HL-60/S4 treated with phorbol 12-myristate 13-acetate at 8.2 ng/mL for 4 days and 3 days (cell line): Measurements from ENCODE around the gene ERVW-1.
"Not testable (repeated sequence)": the region's sequence is repeated elsewhere in the genome, so short reads cannot be mapped to it uniquely, and the experiment has no call there.

ENCODE experiments used
- in situ Hi-C: fragments of 300-500 bp; cut with MboI; formaldehyde crosslinking; loops from 2 replicates; pipeline ENCODE4 v1.15.0; 2022; ENCODE audit warnings: low sequenced_read_pairs

The ERVW-1 gene, protein sequence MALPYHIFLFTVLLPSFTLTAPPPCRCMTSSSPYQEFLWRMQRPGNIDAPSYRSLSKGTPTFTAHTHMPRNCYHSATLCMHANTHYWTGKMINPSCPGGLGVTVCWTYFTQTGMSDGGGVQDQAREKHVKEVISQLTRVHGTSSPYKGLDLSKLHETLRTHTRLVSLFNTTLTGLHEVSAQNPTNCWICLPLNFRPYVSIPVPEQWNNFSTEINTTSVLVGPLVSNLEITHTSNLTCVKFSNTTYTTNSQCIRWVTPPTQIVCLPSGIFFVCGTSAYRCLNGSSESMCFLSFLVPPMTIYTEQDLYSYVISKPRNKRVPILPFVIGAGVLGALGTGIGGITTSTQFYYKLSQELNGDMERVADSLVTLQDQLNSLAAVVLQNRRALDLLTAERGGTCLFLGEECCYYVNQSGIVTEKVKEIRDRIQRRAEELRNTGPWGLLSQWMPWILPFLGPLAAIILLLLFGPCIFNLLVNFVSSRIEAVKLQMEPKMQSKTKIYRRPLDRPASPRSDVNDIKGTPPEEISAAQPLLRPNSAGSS

DNA sequence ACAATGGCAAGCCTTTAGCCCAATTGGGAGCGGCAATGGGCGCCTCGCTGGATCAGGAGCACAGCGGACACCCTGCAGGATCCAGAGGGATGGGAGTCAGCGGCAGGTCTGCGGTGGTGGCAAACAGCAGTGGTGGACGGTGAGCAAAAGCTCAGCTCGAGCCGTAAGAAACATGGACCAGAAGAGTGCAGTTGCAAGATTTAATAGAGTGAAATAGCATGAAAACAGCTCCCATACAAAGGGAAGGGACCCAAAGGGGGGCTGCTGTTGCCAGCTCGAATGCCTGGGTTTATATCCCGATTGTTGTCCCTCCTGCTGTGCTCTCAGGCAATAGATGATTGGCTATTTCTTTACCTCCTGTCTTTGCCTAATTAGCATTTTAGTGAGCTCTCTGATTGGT, at the start of gene ERVW-1:
Gene ERVW-1, minus strand, starts transcription at position 266 of the 400 bp plus-strand sequence. CDS start 7,565 bp downstream, outside the sequence.
- in situ Hi-C loops: not testable (repeated sequence)

DNA sequence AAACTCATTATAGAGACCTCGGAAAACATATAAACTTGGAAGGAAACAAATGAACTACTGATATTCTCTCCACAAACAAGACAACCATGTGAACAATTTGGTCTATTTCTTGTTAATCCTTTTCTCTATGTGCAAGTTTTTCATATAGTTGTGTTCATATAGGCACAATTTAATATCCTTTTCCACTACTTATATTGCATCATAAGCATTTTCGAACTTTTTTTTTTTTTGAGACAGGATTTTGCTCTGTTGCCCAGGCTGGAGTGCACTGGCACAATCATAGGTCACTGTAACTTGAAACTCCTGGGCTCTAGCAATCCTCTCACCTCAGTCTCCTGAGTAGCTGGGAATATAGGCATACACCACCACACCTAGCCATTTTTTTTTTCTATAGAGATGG, 45.4 kb upstream of the ERVW-1 start:
- in situ Hi-C loops: no loop called here

DNA sequence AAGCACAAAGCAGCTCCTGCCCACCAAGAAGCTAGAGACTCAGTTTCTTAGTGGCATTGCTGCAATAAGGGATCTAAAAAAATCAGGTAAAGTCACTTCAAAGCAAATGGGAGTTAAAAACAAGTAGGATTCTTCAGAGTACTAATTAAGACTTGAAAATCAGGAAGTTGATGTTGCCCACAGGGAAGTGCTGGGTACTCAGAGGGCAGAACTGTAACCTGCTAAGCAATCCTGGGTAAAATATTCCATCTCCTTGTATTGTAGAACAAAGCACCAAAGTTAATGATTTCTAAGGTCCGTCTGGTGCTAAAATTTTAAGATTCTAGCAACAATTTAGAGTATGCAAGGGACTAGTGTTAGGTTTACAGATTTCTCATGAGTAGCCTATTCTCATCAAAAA, 42.3 kb upstream of the ERVW-1 start:
- in situ Hi-C loops: no loop called here

DNA sequence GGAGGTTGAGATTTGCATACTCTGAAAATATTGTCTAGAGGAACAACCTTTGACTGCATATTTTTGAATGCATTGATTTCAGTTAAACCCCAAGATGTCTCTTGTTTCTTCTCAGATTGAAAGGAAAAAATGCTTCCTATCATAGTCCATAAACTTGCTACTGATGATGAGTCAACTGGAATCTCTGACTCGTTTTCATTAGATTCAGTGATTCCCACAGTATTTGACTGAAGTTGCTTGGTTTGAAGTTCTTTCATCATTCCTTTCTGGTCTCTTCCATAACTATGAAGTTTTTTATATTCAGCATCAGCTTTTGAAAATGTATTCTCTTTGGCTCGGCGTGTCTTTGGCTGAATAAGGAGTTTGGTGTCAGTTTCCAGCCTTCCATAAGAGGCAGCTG, 39.9 kb upstream of the ERVW-1 start:
- in situ Hi-C loops: no loop called here

DNA sequence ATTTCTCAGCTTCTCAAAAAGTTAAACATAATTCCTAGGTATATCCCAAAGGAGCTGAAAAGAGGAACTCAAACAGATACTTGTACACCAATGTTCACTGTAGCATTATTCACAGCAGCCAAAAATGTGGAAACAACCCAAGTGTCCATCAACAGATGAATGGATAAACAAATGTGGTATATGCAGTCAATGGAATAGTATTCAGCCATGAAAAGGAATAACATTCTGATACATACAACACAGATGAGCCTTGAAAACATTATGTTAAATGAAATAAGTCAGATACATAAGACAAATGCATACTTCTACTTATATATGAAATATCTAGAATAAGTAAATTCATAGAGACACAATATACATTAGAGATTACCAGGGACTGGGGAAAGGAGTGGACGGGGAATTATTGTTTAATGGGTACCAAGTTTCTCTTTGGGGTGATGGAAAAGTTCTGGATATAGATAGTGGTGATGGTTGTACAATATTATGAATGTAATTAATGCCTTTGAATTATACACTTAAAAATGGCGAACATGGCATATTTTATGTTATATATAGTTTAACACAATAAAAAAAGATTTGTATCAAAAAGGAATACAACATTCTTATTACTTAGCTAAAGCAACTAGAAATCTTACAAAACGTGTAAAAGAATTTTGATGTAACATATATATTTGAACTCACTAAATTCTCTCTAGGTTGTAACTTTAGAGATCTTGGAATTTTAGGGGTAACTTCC, 35.6 kb upstream of the ERVW-1 start:
- in situ Hi-C loops: no loop called here

DNA sequence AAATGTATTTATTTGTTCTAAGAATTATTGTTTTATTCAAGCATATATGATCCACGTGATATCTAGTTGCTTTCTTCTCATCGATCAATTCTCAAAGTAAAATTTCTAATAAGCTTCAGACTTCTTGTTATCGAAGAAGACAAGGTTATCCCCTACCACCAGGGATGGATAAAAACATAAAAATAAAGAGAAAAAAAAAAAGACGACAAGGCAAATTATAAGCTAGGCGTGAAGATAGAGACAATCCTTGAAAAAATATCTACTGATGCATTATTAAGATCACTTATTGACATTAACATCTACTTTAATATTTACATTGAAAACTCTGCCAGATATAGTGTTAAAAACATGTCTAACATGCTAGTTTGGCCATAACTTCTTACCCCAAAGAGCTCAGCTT, 31.2 kb upstream of the ERVW-1 start:
- in situ Hi-C loops: no loop called here

DNA sequence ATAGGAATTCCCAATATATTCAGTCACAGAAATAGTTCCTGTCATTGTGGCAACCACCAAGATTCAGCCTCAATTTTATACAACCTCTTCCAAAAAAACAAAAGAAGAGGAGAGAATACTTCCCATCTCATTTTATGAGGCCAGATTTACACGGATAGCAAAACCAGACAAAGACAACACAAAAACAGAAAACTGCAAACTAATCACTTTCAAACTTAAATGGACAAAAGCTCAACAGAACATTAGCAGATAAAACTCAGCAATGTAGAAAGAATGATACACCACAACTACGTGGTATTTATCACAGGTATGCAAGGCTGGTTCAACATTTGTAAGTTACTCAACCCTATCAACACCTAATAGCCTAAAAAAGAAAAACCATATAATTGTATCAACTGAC, 28.6 kb upstream of the ERVW-1 start:
- in situ Hi-C loops: no loop called here

DNA sequence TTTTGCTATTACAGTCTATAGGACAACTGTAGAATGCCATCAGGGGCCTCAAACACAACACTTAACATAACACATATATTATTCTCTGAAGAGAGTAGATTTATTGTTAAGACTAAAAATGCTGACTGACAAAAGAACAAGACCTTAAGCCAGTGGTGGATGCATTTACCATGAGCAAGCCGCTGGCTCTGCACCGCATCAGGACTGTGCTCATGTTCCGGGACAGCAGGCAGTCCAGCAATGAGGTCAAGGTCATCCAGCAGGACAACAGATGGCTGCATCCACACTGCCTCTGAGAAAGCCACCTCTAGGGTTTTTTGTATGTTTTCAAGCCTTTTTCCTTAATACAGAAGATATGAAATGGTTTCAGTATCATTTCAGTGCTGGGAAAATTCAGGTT, 26.8 kb upstream of the ERVW-1 start:
- in situ Hi-C loops: no loop called here

DNA sequence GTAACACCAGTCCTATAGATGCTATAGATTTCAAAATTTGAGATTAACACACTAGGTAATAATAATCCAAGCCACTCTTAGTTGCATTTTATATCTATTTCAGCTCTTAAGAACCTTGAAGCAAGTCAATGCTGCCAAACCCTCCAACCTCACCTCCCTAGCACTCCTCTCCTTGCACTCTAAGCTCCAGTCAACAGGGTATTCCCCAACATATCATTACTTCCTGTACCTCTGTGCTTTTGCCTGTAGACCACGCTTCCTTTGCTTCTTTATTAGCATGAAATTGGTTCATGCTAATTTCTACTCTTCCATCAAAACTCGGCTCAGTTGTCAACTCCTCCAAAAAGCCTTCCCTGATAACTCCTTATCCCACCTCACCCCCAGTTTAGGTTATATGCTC, 26.0 kb upstream of the ERVW-1 start:
- in situ Hi-C loops: no loop called here

DNA sequence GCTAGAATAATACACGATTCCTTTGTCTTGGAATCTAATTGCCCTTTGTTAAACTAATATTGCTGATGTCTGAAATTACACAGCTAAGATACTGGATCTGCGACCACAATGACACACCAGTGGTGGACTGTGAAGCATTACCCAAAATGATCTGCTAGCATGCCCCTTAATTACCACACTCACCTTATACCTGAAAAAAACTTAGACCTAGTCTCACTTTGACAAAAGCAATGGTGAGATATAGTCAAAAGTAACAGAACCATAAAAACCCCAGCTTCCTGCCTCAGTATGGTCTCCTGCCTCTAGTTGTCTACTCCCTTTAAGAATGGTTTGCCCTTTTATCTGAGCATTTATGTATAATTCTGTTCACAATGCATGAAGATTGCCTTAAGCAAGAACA, 20.8 kb upstream of the ERVW-1 start:
- in situ Hi-C loops: no loop called here

DNA sequence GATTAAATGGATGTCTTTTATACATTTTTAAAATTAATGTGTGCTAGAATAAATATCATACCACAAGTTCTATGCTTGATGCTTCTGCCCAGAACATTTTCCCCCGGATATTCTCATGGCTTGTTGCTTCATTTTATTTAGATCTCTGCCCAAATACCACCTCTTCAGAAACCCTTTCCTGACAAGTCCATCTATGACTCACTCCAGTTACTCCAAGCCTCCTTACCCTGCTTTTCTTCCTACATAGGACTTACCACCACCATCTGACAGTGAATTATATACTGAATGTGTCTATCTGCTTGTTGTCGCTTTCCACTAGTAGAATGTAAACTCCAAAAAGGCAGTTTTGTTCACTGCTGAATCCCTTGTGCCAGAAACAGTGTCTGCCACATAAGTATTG, 19.1 kb upstream of the ERVW-1 start:
- in situ Hi-C loops: no loop called here

DNA sequence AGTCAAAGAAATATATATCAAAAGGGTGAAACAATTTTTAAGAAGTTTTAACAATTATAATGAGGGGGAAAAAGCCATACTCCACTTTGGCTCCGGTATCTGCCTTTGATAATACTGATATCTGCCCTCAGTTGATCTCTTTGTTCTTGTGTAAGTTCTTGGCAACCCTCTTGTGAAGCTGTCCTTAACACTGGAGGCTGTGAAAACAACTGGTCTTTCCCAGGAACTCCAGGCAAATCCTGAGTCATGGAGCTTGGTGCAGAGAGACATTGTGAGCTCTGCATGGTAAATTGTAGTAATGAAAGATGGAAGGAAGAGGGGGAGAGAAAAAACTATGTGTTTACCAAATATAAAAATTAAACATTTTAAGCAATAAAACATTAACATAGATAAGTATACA, 11.9 kb upstream of the ERVW-1 start:
- in situ Hi-C loops: no loop called here

DNA sequence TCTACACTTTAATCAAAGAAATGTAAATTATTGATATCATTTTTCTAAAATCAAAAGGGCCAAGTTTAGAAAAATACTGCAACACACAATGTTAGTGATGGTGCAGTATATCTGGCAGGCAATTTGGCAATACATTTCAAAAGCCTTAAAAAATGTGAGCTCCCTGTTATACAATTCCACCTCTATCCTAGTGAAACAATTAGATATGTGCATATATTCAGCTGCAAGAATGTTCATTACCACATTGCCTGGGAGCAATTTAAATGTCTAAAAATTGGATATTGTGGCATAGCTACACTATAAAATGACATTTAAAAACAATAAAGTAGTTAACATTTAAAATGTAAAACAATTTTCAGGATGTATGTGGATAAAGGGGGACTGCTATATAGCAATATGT, 10.1 kb upstream of the ERVW-1 start:
- in situ Hi-C loops: no loop called here

DNA sequence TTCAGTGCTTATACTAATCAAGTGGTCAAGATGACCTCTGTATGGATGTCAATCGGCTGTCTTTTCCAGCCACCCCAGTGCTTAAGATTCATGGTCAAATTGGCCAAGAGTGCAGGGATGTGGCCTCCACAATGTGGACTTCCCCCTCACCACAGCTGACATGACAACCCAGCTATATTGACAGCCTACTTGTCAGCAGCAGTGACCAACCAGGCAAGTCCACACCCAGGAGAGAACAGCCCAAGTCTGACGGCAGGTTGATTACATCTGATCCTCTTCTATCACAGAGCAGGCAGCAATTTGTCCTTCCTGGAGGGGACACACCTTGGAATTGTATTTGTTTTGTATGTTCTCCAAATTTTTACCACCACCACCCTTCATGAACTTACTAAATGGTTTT, 8.2 kb upstream of the ERVW-1 start:
- in situ Hi-C loops: no loop called here

DNA sequence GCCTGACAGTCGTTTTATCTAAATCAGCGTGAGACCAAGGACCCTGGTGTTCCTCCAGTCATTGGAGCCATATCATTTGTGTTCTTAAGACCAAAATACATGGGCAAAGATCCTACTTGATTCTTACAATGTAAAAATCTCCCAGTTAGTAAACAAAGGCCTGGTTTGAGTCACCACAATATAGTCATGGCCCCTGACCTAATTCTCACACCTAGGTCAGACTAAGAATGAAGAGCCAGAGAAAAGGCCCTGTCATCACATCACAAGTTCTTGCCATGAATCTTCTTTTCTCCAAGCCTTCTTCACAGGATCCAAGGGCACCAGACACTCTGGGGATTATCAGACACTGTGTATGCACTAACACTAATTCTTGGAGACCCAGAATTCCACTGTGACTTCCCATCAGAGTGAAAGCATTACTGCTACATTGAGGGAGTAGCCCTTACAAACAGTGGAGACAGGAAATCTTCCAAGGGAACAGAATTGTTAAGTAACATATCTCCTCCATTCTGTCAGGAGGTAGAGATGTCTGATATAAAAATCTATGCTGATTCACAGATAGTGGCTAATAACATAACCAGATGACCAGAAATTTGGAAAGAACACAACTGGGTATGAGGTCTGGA, 7.6 kb upstream of the ERVW-1 start:
- in situ Hi-C loops: no loop called here

DNA sequence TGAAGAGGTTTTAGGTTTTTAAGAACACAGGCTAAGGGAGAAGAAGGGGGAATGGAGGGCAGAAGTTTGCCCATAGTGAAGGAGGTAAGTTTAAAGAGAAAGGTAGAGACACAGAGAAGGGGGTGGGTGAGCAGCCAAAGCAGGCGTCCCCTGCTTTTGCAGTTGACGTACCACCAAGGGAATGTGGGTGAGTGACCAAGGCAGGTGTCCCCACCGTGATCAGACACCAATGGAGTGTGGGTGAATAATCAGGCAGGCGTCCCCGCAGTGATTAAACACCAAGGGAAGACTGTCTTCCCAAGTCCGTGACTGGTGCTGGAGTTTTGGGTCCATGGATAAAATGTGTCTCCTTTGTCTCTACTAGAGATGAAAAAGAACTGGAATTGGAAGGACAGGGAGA, 6.5 kb upstream of the ERVW-1 start:
- in situ Hi-C loops: not testable (repeated sequence)

DNA sequence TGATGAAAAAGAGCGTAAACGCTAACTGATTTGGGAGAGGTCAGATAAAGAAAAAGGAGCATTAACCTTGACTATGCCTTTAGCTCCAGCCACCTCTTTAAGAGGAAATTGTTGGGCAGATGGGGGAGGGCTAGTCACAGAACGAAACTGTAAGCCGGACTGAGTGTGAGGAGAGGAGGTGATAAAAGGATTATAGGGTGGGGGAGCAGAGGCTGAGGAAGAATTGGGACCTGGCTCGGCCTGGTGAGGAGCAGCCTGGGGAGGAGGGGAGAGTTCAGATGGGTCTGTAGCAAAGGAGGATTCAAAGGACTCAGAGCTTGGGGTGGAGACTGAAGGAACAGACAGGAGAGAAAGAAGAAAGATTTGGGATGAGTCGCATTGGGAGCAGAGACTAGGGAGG, 5.9 kb upstream of the ERVW-1 start:
- in situ Hi-C loops: not testable (repeated sequence)

DNA sequence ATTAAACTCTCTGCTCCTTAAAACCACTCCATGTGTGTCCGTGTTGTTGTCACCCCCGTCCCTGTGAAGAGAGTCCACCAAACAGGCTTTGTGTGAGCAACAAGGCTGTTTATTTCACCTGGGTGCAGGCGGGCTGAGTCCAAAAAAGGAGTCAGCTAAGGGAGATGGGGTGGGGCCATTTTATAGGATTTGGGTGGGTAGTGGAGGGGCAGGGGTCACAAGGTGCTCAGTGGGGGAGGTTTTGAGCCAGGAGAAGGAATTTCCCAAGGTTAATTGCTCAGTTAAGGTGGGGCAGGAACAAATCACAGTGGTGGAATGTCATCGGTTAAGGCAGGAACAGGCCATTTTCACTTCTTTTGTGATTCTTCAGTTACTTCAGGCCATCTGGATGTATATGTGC, 1.4 kb upstream of the ERVW-1 start:
- in situ Hi-C loops: not testable (repeated sequence)

DNA sequence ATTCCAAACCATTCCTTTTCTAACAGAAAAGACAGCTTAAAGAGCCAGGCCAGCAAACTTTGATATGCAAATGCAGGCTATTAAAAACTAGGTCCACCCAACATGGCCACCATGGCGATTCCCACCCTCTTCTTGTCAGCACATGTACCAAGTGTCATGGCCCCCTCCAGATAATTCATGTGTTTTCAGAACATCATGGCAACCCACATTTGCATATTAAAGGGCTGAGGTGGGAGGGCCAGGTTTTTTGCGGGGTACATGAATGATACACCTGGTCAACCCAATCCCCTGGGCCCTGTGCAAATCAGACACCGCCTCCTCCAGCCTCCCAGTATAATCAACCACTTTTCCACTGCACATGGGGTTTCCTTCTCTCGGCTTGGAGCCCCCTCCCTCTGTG, 965 bp upstream of the ERVW-1 start:
- in situ Hi-C loops: no loop called here

DNA sequence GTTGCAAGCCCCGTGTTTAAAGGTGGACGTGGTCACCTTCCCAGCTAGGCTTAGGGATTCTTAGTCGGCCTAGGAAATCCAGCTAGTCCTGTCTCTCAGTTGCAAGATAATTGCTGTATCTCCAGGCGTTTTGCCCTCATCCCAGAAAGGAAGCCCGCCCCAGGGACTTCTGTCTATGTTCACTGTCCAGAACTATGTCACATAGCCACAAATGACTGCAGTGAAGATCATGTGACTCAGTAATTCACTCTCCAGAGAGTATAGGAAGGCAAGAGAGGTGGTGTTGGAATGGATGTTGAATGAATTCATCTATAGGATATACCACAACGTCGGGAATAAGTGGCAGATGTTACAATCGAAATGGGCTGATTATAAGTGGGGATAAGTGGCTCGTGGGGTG, 349 bp upstream of the ERVW-1 start:
- in situ Hi-C loops: no loop called here

DNA sequence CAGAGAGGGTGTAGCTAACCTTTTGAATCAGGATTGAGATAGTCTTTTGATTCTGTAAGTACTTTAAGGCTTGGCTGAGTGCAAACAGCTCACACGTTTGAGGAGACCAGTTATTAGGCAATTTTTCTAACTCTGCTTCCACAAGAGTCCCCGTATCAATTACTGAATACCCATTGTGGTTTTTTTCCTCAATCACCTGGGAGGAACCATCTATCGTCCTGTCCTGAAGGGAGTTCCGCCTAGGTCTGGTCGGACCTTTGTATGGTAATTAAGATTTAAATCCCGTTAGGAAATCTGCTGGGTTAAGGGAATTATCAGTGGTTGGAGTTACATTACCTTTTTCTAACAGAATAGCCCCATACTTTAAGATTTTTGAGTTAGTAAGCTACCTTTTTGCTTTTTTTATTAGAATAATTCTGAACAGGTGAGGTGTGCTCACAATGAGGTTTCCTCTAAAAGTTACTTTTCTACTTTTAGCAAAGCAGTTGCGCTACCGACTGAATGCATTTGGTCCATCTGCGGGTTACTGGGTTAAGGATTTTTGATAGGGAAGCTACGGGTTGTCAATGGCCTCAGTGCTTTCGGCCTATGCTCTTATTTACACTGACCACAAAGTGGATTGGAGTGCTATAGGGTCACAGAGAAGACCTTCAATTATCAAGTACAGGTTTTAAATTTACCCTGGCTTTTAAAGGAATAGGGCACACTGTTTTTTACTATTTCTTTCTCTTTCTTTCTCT, 1.7 kb downstream of the ERVW-1 start:
- in situ Hi-C loops: not testable (repeated sequence)
